Smooth muscle cell (in vitro differentiated cells): ENCODE measurements around the gene OR9K2. TPM values are rescaled to one million over a fixed set of nuclear protein-coding genes. Genes with fewer than 3 reads are reported as not detected.
"Not testable (repeated sequence)": the region's sequence is repeated elsewhere in the genome, so short reads cannot be mapped to it uniquely, and the experiment has no call there.

Experiments used
- DNase-seq: peaks from one replicate; lab custom pipeline; 2025; ENCODE audit not compliant: unreplicated experiment; lab: John Stamatoyannopoulos, UW
- H2AFZ ChIP-seq: fragments of 200-600 bp; sonication (generic); 2 replicates; pipeline ENCODE4 v1.6.0; 2016; ENCODE audit warnings: antibody characterized with exemption, low read depth, mild to moderate bottlenecking
- H3F3A ChIP-seq: fragments of 200-600 bp; sonication (generic); 2 replicates; pipeline ENCODE4 v1.6.0; 2017; ENCODE audit warnings: antibody characterized with exemption, low read depth
- H3K27ac ChIP-seq: fragments of 200-600 bp; sonication (generic); 2 replicates; pipeline ENCODE4 v1.5.1; 2016; ENCODE audit warnings: low read depth, mild to moderate bottlenecking
- H3K27me3 ChIP-seq: fragments of 200-600 bp; sonication (generic); 2 replicates; pipeline ENCODE4 v1.6.1; 2016; ENCODE audit warnings: low read depth, mild to moderate bottlenecking
- H3K36me3 ChIP-seq: fragments of 200-600 bp; sonication (generic); 2 replicates; pipeline ENCODE4 v1.5.1; 2016; ENCODE audit warnings: low read depth
- H3K4me1 ChIP-seq: fragments of 200-600 bp; sonication (generic); 2 replicates; pipeline ENCODE4 v1.5.1; 2016; ENCODE audit warnings: low read depth
- H3K4me2 ChIP-seq: fragments of 200-600 bp; sonication (generic); 2 replicates; pipeline ENCODE4 v1.6.0; 2016; ENCODE audit warnings: mild to moderate bottlenecking
- H3K4me3 ChIP-seq: fragments of 200-600 bp; sonication (generic); 2 replicates; pipeline ENCODE4 v1.5.1; 2016; ENCODE audit warnings: mild to moderate bottlenecking
- H3K79me2 ChIP-seq: fragments of 200-600 bp; sonication (generic); 2 replicates; pipeline ENCODE4 v1.6.0; 2016; ENCODE audit warnings: low read depth, mild to moderate bottlenecking
- H3K9ac ChIP-seq: fragments of 200-600 bp; sonication (generic); 2 replicates; pipeline ENCODE4 v1.6.0; 2016; ENCODE audit warnings: low read depth
- H3K9me3 ChIP-seq: fragments of 200-600 bp; sonication (generic); replicated peaks from 2 replicates; pipeline ENCODE4 v1.5.1; 2016; ENCODE audit warnings: low read depth
- H4K20me1 ChIP-seq: fragments of 200-600 bp; sonication (generic); 2 replicates; pipeline ENCODE4 v1.6.0; 2016; ENCODE audit warnings: low read depth
- WGBS: methylation state at CpG from one replicate; pipeline ENCODE4 v1.1.7; 2016; ENCODE audit warnings: low lambda C conversion rate; 5-methylcytosine and 5-hydroxymethylcytosine counted together
- polyA plus RNA-seq: library from polyadenylated mRNA; unstranded; fragments of >200 nt; fragmentation: Nextera tagmentation; extraction: Ambion mirVana; gene quantifications from 2 replicates; pipeline ENCODE4 v1.2.1, GENCODE V29; 2016
- total RNA-seq: library from RNA; depleted of rRNA; stranded (reverse); fragments of >200 nt; gene quantifications from 2 replicates; pipeline ENCODE4 v1.2.3, GENCODE V29; 2014
- TF ChIP-seq, protein P1 (sequence below): fragments of 200-600 bp; sonication (generic); IDR thresholded peaks from 2 replicates; pipeline ENCODE4 v1.5.1; 2017; ENCODE audit warnings: borderline replicate concordance, mild to moderate bottlenecking, antibody characterized with exemption; ENCODE audit not compliant: insufficient read depth, poor library complexity, severe bottlenecking

OR9K2 gene
- total and polyA plus RNA-seq, 2 experiments from 2014 or later: not detected

DNA sequence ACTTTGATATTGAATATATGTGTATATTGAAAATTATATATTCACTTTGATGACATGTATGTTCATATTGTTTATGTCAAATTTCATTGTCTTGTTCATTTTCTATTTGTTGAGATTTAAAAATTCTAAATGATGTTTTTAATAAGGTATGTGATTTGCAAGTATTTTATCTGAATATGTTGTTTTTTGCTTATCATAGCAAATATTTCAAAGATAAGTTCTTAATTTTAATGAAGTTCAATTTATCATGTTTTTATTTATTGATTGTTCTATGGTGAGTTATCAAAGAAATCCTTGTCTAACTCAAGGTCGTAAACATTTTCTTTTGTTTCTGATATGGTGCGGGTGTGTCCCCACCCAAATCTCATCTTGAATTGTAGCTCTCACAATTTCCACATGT is 45.2 kb downstream of the OR9K2 start:
- 91% methylated on average over 2 of the region's 2 CpGs for WGBS
- H3K9ac ChIP-seq: no peak overlapping the region
- H3K27ac ChIP-seq: no peak overlapping the region
- H3K79me2 ChIP-seq: no peaks in the 10 kb centered on the region
- H4K20me1 ChIP-seq: no peaks in the 10 kb centered on the region
- H3K4me2 ChIP-seq: no peak overlapping the region
- H3K9me3 ChIP-seq: no peaks in the 10 kb centered on the region
- DNase-seq: no peak
- H3K27me3 ChIP-seq: no peaks in the 10 kb centered on the region
- TF ChIP-seq, protein P1, sequence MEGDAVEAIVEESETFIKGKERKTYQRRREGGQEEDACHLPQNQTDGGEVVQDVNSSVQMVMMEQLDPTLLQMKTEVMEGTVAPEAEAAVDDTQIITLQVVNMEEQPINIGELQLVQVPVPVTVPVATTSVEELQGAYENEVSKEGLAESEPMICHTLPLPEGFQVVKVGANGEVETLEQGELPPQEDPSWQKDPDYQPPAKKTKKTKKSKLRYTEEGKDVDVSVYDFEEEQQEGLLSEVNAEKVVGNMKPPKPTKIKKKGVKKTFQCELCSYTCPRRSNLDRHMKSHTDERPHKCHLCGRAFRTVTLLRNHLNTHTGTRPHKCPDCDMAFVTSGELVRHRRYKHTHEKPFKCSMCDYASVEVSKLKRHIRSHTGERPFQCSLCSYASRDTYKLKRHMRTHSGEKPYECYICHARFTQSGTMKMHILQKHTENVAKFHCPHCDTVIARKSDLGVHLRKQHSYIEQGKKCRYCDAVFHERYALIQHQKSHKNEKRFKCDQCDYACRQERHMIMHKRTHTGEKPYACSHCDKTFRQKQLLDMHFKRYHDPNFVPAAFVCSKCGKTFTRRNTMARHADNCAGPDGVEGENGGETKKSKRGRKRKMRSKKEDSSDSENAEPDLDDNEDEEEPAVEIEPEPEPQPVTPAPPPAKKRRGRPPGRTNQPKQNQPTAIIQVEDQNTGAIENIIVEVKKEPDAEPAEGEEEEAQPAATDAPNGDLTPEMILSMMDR: no peak
- H2AFZ ChIP-seq: no peak overlapping the region
- H3K36me3 ChIP-seq: no peaks in the 10 kb centered on the region
- H3K4me1 ChIP-seq: no peaks in the 10 kb centered on the region
- H3F3A ChIP-seq: no peaks in the 10 kb centered on the region
- no peak overlapping the region for H3K4me3 ChIP-seq

DNA sequence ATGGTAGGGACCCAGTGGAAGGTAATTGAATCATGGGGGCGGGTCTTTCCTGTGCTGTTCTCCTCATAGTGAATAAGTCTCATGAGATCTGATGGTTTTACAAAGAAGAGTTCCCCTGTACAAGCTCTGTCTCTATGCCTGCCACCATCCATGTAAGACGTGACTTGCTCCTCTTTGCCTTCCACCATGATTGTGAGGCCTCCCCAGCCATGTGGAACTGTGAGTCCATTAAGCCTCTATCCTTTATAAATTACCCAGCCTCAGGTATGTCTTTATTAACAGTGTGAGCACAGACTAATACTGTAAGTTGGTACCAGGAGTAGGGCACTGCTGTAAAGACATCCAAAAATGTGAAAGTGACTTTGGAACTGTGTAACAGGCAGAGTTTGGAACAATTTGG is 45.6 kb downstream of the OR9K2 start:
- WGBS: 90% methylated on average over 2 of the region's 2 CpGs
- not testable (repeated sequence) for H4K20me1 ChIP-seq, H3K27ac ChIP-seq, H3K4me2 ChIP-seq, H3K4me1 ChIP-seq, H2AFZ ChIP-seq, DNase-seq, H3K79me2 ChIP-seq, H3K9me3 ChIP-seq, H3K27me3 ChIP-seq, H3K36me3 ChIP-seq, H3K9ac ChIP-seq, H3F3A ChIP-seq, H3K4me3 ChIP-seq

DNA sequence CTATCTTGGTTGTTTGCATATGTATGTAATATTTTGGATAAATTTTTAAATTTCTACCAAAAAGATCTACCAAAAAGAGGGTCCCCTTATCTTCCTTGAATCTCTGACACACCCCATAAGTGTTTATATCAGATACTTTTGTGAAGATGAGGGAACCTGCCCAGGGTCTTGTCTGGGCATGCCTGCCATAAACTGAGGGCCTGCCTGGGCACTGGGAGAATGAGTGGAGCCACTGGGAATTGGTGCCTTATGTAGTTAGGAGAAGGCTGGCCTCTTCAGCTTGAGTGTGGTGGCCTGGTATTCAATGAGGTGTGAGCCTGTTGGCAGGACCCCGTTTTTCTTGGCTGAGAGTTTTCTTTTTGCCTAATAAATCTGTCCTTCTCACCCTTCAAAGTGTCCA is 46.5 kb downstream of the OR9K2 start:
- WGBS: 82% methylated on average over 1 of the region's 1 CpG
- no peak overlapping the region for H3K4me2 ChIP-seq

DNA sequence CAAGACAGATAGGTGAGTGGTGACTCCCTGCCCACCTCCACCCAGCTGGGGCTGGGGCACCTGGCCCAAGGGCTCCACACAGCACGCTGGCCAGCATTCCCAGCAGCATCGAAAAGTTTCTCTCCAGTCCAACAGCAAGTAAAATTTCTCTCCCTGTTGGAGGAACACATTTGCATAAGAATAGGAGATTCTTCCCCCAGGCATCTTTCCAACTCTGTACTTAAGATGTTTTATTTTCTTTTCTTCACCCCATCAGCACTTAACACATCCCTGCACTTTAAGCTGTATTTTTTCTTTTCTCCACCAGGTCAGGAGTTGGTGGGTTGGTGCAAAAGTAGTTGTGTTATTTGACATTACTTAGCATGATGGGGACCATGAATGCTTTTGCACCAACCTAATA is 47.2 kb downstream of the OR9K2 start:
- H3K9ac ChIP-seq: no peak overlapping the region
- H3K4me2 ChIP-seq: no peak overlapping the region
- TF ChIP-seq, protein P1: no peak
- DNase-seq: no peak
- no peaks in the 10 kb centered on the region for H3K9me3 ChIP-seq
- H3K79me2 ChIP-seq: no peaks in the 10 kb centered on the region
- 84% methylated on average over 2 of the region's 2 CpGs for WGBS
- H3F3A ChIP-seq: no peaks in the 10 kb centered on the region
- H3K36me3 ChIP-seq: no peaks in the 10 kb centered on the region
- H3K4me3 ChIP-seq: no peak overlapping the region
- H2AFZ ChIP-seq: no peak overlapping the region
- no peak overlapping the region for H3K27ac ChIP-seq
- H4K20me1 ChIP-seq: no peaks in the 10 kb centered on the region
- no peaks in the 10 kb centered on the region for H3K4me1 ChIP-seq
- H3K27me3 ChIP-seq: no peaks in the 10 kb centered on the region

More for the DNA sequence above, 46.5 kb downstream of the OR9K2 start:
- Histone ChIP-seq H3K9me3 (no peaks in the 10 kb centered on the region), H3K4me3 (no peak overlapping the region), H3K27ac (no peak overlapping the region), H3K9ac (no peak overlapping the region), H3K27me3 (no peaks in the 10 kb centered on the region), H4K20me1 (no peaks in the 10 kb centered on the region), H3K4me1 (no peaks in the 10 kb centered on the region), H3K36me3 (no peaks in the 10 kb centered on the region), H2AFZ (no peak overlapping the region), H3K79me2 (no peaks in the 10 kb centered on the region), H3F3A (no peaks in the 10 kb centered on the region)
- DNase-seq: no peak
- TF ChIP-seq, protein P1: no peak

Other genes with a start within 250 kb of the OR9K2 start
- gene TESPA1, start 141.6 kb upstream of the OR9K2 start, total RNA-seq: not detected in 2 replicates
- gene TESPA1, start 141.6 kb upstream of the OR9K2 start, polyA plus RNA-seq: not detected in 2 replicates
- gene NEUROD4, start 106.4 kb upstream of the OR9K2 start, total RNA-seq: not detected in 2 replicates
- gene NEUROD4, start 106.4 kb upstream of the OR9K2 start, polyA plus RNA-seq: not detected in 2 replicates
- gene OR10A7, start 94.6 kb downstream of the OR9K2 start, total RNA-seq: not detected in 2 replicates
- gene OR10A7, start 94.6 kb downstream of the OR9K2 start, polyA plus RNA-seq: not detected in 2 replicates
- gene OR6C74, start 118.2 kb downstream of the OR9K2 start, total RNA-seq: not detected in 2 replicates
- not detected in 2 replicates for gene OR6C74, start 118.2 kb downstream of the OR9K2 start, polyA plus RNA-seq
- gene OR6C6, start 170.2 kb downstream of the OR9K2 start, total RNA-seq: not detected in 2 replicates
- not detected in 2 replicates for gene OR6C6, start 170.2 kb downstream of the OR9K2 start, polyA plus RNA-seq
- gene OR6C1, start 187.9 kb downstream of the OR9K2 start, total RNA-seq: not detected in 2 replicates
- not detected in 2 replicates for gene OR6C1, start 187.9 kb downstream of the OR9K2 start, polyA plus RNA-seq
- gene OR6C3, start 204.3 kb downstream of the OR9K2 start, total RNA-seq: not detected in 2 replicates
- gene OR6C3, start 204.3 kb downstream of the OR9K2 start, polyA plus RNA-seq: not detected in 2 replicates
- gene OR6C75, start 236.6 kb downstream of the OR9K2 start, total RNA-seq: not detected in 2 replicates
- gene OR6C75, start 236.6 kb downstream of the OR9K2 start, polyA plus RNA-seq: not detected in 2 replicates